ENCODE measurements around the gene GALNT12. TPM values are rescaled to one million over a fixed set of nuclear protein-coding genes. Genes with fewer than 3 reads are reported as not detected.

GALNT12 gene
- total RNA-seq, 1 donor from 2014 or later = 1.7 TPM

DNA sequence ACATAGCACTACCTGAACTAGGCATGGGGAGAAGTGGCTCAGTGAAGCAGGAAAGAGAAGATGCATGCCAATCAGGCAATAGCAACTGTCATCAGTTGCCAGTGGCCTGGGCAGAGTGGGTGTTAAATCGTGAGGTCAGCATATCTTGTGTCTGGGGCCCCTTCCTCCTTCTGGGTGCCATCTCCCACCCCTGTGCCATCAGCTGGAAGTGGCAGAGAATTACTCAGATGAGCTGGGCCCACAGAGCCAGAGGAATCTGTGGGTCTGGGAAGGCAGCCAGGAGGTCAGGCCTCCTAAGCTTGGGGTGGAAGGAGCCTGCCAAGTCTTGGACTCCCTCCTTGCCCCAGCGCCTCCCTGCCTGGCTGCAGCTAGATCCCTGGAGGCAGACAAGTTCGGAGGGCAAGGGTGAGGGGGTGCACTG lies 66.5 kb downstream of the GALNT12 start:
- DNase-seq (ENCODE audit: low read depth) (peak; percentile 20), FAIRE-seq (no peak)
- H3K9me3 Mint-ChIP-seq (ENCODE audit: unreplicated experiment) = peaks cover 23% of the 10 kb centered on the region
- no peak overlapping the region for H3K4me3 Mint-ChIP-seq (ENCODE audit: unreplicated experiment)
- TF ChIP-seq, protein P1, sequence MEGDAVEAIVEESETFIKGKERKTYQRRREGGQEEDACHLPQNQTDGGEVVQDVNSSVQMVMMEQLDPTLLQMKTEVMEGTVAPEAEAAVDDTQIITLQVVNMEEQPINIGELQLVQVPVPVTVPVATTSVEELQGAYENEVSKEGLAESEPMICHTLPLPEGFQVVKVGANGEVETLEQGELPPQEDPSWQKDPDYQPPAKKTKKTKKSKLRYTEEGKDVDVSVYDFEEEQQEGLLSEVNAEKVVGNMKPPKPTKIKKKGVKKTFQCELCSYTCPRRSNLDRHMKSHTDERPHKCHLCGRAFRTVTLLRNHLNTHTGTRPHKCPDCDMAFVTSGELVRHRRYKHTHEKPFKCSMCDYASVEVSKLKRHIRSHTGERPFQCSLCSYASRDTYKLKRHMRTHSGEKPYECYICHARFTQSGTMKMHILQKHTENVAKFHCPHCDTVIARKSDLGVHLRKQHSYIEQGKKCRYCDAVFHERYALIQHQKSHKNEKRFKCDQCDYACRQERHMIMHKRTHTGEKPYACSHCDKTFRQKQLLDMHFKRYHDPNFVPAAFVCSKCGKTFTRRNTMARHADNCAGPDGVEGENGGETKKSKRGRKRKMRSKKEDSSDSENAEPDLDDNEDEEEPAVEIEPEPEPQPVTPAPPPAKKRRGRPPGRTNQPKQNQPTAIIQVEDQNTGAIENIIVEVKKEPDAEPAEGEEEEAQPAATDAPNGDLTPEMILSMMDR (IDR thresholded peaks at IDR 0.05; ENCODE audit: insufficient read depth, low read depth, low read length) = no peak
- TF ChIP-seq EZH2 (IDR thresholded peaks at IDR 0.05; ENCODE audit: insufficient read depth, low read length) = no peak
- no peaks in the 10 kb centered on the region for H3K4me1 Mint-ChIP-seq (ENCODE audit: low read depth, unreplicated experiment)
- no peaks in the 10 kb centered on the region for H3K36me3 ChIP-seq (ENCODE audit: insufficient read depth, low read length)
- peaks cover 17% of the 10 kb centered on the region for H3K27me3 ChIP-seq (ENCODE audit: insufficient read depth, low read length)
- H3K9ac ChIP-seq (ENCODE audit: low read length) = no peak overlapping the region
- H3K9me3 ChIP-seq (ENCODE audit: insufficient read depth, low read depth, low read length) = no peaks in the 10 kb centered on the region
- H4K20me1 ChIP-seq (ENCODE audit: insufficient read depth, low read length) = no peaks in the 10 kb centered on the region
- no peak overlapping the region for H2AFZ ChIP-seq (ENCODE audit: low read depth, low read length)
- H3K27me3 Mint-ChIP-seq (ENCODE audit: low read depth, unreplicated experiment) = peaks cover 45% of the 10 kb centered on the region
- no peak overlapping the region for H3K4me2 ChIP-seq (ENCODE audit: low read length)
- no peak overlapping the region for H3K27ac Mint-ChIP-seq (ENCODE audit: unreplicated experiment)
- no peaks in the 10 kb centered on the region for H3K79me2 ChIP-seq (ENCODE audit: insufficient read depth, low read length)
- no peak overlapping the region for H3K4me3 ChIP-seq (ENCODE audit: insufficient read depth, low read depth, low read length)
- no peak overlapping the region for H3K27ac ChIP-seq (ENCODE audit: low read depth, low read length)
- no peaks in the 10 kb centered on the region for H3K4me1 ChIP-seq (ENCODE audit: insufficient read depth, low read length)
- no peaks in the 10 kb centered on the region for H3K36me3 Mint-ChIP-seq (ENCODE audit: low read depth, unreplicated experiment)

DNA sequence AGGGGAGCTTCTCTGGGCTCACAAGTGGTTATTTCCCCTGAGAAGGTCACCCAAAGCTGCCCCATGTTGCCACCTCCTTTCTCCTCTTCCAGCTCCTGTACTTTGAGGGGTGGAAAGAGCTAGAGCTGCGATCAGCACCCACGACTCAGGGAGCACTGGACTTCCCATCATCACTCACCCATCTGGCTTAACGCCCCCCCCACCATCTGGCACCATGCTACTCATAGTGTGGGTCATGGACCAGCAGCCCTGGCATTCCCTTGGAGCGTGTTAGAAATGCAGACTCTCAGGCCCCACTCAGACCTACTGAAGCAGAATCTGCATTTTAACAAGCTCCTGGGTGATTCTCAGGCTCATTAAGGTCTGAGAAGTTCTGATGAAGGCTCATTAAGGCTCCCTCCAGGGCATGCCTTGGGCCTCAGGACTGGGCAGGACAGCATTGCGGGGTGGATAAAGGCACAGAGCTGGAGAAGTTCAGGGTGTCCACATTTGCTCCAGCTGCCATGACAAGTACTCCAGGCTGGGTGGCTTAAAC lies 67.3 kb downstream of the GALNT12 start:
- Histone ChIP-seq H3K4me1 (ENCODE audit: insufficient read depth, low read length) (no peaks in the 10 kb centered on the region), H3K36me3 (ENCODE audit: insufficient read depth, low read length) (no peaks in the 10 kb centered on the region), H3K4me2 (ENCODE audit: low read length) (no peak overlapping the region), H3K27me3 (ENCODE audit: insufficient read depth, low read length) (peaks cover 25% of the 10 kb centered on the region), H3K9ac (ENCODE audit: low read length) (no peak overlapping the region), H3K27ac (ENCODE audit: low read depth, low read length) (no peak overlapping the region), H4K20me1 (ENCODE audit: insufficient read depth, low read length) (no peaks in the 10 kb centered on the region), H3K79me2 (ENCODE audit: insufficient read depth, low read length) (no peaks in the 10 kb centered on the region), H3K4me3 (ENCODE audit: insufficient read depth, low read depth, low read length) (no peak overlapping the region), H2AFZ (ENCODE audit: low read depth, low read length) (no peak overlapping the region), H3K9me3 (ENCODE audit: insufficient read depth, low read depth, low read length) (no peaks in the 10 kb centered on the region)
- DNase-seq (ENCODE audit: low read depth) (no peak), FAIRE-seq (no peak)
- TF ChIP-seq, protein P1 (IDR thresholded peaks at IDR 0.05; ENCODE audit: insufficient read depth, low read depth, low read length) = no peak
- no peak for TF ChIP-seq EZH2 (IDR thresholded peaks at IDR 0.05; ENCODE audit: insufficient read depth, low read length)
- H3K27me3 Mint-ChIP-seq (ENCODE audit: low read depth, unreplicated experiment) = peaks cover 53% of the 10 kb centered on the region
- H3K4me1 Mint-ChIP-seq (ENCODE audit: low read depth, unreplicated experiment) = no peaks in the 10 kb centered on the region
- peaks cover 18% of the 10 kb centered on the region for H3K9me3 Mint-ChIP-seq (ENCODE audit: unreplicated experiment)
- no peak overlapping the region for H3K4me3 Mint-ChIP-seq (ENCODE audit: unreplicated experiment)
- H3K27ac Mint-ChIP-seq (ENCODE audit: unreplicated experiment) = no peak overlapping the region
- H3K36me3 Mint-ChIP-seq (ENCODE audit: low read depth, unreplicated experiment) = no peaks in the 10 kb centered on the region

DNA sequence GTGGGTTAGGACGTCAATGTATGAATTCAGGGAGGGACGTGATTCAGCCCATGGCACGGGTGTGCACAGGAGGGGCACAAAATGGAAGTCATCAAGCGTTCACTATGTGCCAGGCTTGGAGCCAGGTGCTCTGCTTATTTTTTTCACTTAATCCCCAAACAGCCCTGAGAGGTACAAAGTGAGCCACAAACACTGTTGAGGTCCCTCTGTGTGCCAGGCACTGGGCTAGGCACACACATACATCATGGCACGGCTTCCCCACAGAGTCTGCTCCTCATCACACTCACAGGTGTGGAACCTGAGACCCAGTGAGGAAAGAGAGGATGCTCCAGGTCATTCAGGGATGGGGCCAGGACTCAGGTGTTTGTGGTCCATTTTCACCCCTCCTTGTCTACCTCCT lies 68.1 kb downstream of the GALNT12 start:
- Histone ChIP-seq H3K36me3 (ENCODE audit: insufficient read depth, low read length) (no peaks in the 10 kb centered on the region), H3K9me3 (ENCODE audit: insufficient read depth, low read depth, low read length) (no peaks in the 10 kb centered on the region), H2AFZ (ENCODE audit: low read depth, low read length) (no peak overlapping the region), H3K4me2 (ENCODE audit: low read length) (no peak overlapping the region), H3K27me3 (ENCODE audit: insufficient read depth, low read length) (peaks cover 25% of the 10 kb centered on the region), H3K4me3 (ENCODE audit: insufficient read depth, low read depth, low read length) (no peak overlapping the region), H3K4me1 (ENCODE audit: insufficient read depth, low read length) (no peaks in the 10 kb centered on the region), H4K20me1 (ENCODE audit: insufficient read depth, low read length) (no peaks in the 10 kb centered on the region), H3K9ac (ENCODE audit: low read length) (no peak overlapping the region), H3K79me2 (ENCODE audit: insufficient read depth, low read length) (no peaks in the 10 kb centered on the region), H3K27ac (ENCODE audit: low read depth, low read length) (no peak overlapping the region)
- Mint-ChIP-seq H3K4me3 (ENCODE audit: unreplicated experiment) (no peak overlapping the region), H3K27ac (ENCODE audit: unreplicated experiment) (no peak overlapping the region), H3K27me3 (ENCODE audit: low read depth, unreplicated experiment) (peaks cover 56% of the 10 kb centered on the region), H3K9me3 (ENCODE audit: unreplicated experiment) (peaks cover 18% of the 10 kb centered on the region), H3K4me1 (ENCODE audit: low read depth, unreplicated experiment) (no peaks in the 10 kb centered on the region), H3K36me3 (ENCODE audit: low read depth, unreplicated experiment) (no peaks in the 10 kb centered on the region)
- no peak for DNase-seq (ENCODE audit: low read depth)
- no peak for FAIRE-seq
- TF ChIP-seq, protein P1 (IDR thresholded peaks at IDR 0.05; ENCODE audit: insufficient read depth, low read depth, low read length) = no peak
- TF ChIP-seq EZH2 (IDR thresholded peaks at IDR 0.05; ENCODE audit: insufficient read depth, low read length) = no peak
